H1 (cell line): ENCODE results near the gene NHS. TPM values are rescaled to one million over a fixed set of nuclear protein-coding genes. Genes with fewer than 3 reads are reported as not detected.
A peak's percentile ranks its signal among the peaks of the same experiment; 100 is the strongest.

Source experiments
- ATF3 ChIP-seq: IDR thresholded peaks from 2 replicates; pipeline ENCODE4 v1.6.1; 2011; ENCODE audit warnings: low read depth, mild to moderate bottlenecking, low read length; ENCODE audit not compliant: insufficient read depth
- CREB1 ChIP-seq: IDR thresholded peaks from 2 replicates; pipeline ENCODE4 v1.6.1; 2012; ENCODE audit warnings: inconsistent platforms
- MAFK ChIP-seq: IDR thresholded peaks from 2 replicates; pipeline ENCODE4 v1.6.1; 2012; ENCODE audit warnings: low read depth, mild to moderate bottlenecking, improper control_type of control experiment, low read length
- RAD21 ChIP-seq, 2 experiments: IDR thresholded peaks in 1 of 2; conservative IDR thresholded peaks in 1 of 2; 2 replicates each; pipeline ENCODE4 v1.6.1; 2011; ENCODE audit warnings: low read depth in 2 of 2, low read length in 2 of 2, improper control_type of control experiment in 1 of 2, inconsistent platforms in 1 of 2, mild to moderate bottlenecking in 1 of 2, moderate library complexity in 1 of 2
- SIN3A ChIP-seq, 2 experiments: IDR thresholded peaks in 1 of 2; conservative IDR thresholded peaks in 1 of 2; 2 replicates each; pipeline ENCODE4 v1.6.1; 2011 to 2012; ENCODE audit warnings: low read length in 2 of 2, improper control_type of control experiment in 1 of 2, low read depth in 1 of 2, mild to moderate bottlenecking in 1 of 2
- polyA plus RNA-seq, 7 experiments: library from polyadenylated mRNA; depleted of rRNA in 3 of 7; stranded (reverse) in 5 of 7; unstranded in 2 of 7; fragments of >200 nt in 5 of 7; fragments of 200-250 nt in 2 of 7; gene quantifications; 1 replicate in 5 of 7; 2 replicates in 1 of 7; 4 replicates in 1 of 7; pipeline versions ENCODE4 v1.2.1 to v1.2.3, GENCODE V29; 2011 to 2013; ENCODE audit warnings: missing spikeins in 2 of 7, mixed read lengths in 2 of 7
- total RNA-seq: library from RNA; stranded (reverse); fragmentation: NEBNext Ultra II Directional; extraction: Animal tissue kit (Norgen Biotek cat#: 25700); gene quantifications from 2 replicates; pipeline ENCODE4 v1.2.1, GENCODE V29; 2021
- TF ChIP-seq, protein P1 (sequence below): fragments of 300-600 bp; sonication (generic); IDR thresholded peaks from 2 replicates; pipeline ENCODE4 v1.7.1; 2012; ENCODE audit warnings: low read length, moderate library complexity, mild to moderate bottlenecking, inconsistent platforms; ENCODE audit not compliant: insufficient replicate concordance
- TF ChIP-seq, protein P2 (sequence below): IDR thresholded peaks from 2 replicates; pipeline ENCODE4 v1.6.1; 2011; ENCODE audit warnings: low read length, improper control_type of control experiment
- TF ChIP-seq, protein P3 (sequence below): IDR thresholded peaks from 2 replicates; pipeline ENCODE4 v1.6.1; 2012; ENCODE audit warnings: inconsistent platforms

NHS gene
- total and polyA plus RNA-seq, 2 of the 8 experiments (the other 6 are each of a cell fraction or from before 2014, with no cell fraction given): 2.2 to 6.7 TPM

DNA sequence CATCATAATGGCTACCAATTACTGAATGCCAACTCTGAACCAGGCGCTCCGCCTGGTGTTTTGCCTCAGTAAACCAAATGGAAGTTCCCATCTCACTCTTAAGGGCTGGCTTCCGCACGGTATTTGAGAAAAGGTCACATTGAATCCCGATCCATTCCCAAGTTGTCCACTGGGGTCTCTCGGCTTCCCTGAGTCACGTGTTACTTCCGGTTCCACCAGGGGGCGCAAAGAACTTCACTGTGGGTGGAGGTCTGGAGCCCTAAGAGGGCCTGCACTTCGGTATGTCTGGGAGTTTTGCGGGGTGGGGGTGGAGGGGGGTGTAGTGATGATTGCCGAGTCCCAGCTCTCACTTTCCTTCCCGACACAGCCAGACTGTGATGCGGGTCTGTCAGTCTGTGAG lies 13.4 kb upstream of the NHS start (continued):
- TF ChIP-seq, protein P1, sequence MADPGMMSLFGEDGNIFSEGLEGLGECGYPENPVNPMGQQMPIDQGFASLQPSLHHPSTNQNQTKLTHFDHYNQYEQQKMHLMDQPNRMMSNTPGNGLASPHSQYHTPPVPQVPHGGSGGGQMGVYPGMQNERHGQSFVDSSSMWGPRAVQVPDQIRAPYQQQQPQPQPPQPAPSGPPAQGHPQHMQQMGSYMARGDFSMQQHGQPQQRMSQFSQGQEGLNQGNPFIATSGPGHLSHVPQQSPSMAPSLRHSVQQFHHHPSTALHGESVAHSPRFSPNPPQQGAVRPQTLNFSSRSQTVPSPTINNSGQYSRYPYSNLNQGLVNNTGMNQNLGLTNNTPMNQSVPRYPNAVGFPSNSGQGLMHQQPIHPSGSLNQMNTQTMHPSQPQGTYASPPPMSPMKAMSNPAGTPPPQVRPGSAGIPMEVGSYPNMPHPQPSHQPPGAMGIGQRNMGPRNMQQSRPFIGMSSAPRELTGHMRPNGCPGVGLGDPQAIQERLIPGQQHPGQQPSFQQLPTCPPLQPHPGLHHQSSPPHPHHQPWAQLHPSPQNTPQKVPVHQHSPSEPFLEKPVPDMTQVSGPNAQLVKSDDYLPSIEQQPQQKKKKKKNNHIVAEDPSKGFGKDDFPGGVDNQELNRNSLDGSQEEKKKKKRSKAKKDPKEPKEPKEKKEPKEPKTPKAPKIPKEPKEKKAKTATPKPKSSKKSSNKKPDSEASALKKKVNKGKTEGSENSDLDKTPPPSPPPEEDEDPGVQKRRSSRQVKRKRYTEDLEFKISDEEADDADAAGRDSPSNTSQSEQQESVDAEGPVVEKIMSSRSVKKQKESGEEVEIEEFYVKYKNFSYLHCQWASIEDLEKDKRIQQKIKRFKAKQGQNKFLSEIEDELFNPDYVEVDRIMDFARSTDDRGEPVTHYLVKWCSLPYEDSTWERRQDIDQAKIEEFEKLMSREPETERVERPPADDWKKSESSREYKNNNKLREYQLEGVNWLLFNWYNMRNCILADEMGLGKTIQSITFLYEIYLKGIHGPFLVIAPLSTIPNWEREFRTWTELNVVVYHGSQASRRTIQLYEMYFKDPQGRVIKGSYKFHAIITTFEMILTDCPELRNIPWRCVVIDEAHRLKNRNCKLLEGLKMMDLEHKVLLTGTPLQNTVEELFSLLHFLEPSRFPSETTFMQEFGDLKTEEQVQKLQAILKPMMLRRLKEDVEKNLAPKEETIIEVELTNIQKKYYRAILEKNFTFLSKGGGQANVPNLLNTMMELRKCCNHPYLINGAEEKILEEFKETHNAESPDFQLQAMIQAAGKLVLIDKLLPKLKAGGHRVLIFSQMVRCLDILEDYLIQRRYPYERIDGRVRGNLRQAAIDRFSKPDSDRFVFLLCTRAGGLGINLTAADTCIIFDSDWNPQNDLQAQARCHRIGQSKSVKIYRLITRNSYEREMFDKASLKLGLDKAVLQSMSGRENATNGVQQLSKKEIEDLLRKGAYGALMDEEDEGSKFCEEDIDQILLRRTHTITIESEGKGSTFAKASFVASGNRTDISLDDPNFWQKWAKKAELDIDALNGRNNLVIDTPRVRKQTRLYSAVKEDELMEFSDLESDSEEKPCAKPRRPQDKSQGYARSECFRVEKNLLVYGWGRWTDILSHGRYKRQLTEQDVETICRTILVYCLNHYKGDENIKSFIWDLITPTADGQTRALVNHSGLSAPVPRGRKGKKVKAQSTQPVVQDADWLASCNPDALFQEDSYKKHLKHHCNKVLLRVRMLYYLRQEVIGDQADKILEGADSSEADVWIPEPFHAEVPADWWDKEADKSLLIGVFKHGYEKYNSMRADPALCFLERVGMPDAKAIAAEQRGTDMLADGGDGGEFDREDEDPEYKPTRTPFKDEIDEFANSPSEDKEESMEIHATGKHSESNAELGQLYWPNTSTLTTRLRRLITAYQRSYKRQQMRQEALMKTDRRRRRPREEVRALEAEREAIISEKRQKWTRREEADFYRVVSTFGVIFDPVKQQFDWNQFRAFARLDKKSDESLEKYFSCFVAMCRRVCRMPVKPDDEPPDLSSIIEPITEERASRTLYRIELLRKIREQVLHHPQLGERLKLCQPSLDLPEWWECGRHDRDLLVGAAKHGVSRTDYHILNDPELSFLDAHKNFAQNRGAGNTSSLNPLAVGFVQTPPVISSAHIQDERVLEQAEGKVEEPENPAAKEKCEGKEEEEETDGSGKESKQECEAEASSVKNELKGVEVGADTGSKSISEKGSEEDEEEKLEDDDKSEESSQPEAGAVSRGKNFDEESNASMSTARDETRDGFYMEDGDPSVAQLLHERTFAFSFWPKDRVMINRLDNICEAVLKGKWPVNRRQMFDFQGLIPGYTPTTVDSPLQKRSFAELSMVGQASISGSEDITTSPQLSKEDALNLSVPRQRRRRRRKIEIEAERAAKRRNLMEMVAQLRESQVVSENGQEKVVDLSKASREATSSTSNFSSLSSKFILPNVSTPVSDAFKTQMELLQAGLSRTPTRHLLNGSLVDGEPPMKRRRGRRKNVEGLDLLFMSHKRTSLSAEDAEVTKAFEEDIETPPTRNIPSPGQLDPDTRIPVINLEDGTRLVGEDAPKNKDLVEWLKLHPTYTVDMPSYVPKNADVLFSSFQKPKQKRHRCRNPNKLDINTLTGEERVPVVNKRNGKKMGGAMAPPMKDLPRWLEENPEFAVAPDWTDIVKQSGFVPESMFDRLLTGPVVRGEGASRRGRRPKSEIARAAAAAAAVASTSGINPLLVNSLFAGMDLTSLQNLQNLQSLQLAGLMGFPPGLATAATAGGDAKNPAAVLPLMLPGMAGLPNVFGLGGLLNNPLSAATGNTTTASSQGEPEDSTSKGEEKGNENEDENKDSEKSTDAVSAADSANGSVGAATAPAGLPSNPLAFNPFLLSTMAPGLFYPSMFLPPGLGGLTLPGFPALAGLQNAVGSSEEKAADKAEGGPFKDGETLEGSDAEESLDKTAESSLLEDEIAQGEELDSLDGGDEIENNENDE: no peak
- TF ChIP-seq, protein P2, sequence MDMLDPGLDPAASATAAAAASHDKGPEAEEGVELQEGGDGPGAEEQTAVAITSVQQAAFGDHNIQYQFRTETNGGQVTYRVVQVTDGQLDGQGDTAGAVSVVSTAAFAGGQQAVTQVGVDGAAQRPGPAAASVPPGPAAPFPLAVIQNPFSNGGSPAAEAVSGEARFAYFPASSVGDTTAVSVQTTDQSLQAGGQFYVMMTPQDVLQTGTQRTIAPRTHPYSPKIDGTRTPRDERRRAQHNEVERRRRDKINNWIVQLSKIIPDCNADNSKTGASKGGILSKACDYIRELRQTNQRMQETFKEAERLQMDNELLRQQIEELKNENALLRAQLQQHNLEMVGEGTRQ: peak; percentile 60; the same call in 1 of the 2 replicates
- TF ChIP-seq, protein P3, sequence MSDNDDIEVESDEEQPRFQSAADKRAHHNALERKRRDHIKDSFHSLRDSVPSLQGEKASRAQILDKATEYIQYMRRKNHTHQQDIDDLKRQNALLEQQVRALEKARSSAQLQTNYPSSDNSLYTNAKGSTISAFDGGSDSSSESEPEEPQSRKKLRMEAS: peak; percentile 48
- TF ChIP-seq ATF3 (peak; percentile 81), CREB1 (no peak), SIN3A (conservative IDR thresholded peaks at IDR 0.05 in 1 of 2, IDR thresholded peaks at IDR 0.05 in 1 of 2; ENCODE audit: low read depth in 1 of 2, low read length in 2 of 2) (no peak), RAD21 (IDR thresholded peaks at IDR 0.05 in 1 of 2, conservative IDR thresholded peaks at IDR 0.05 in 1 of 2; ENCODE audit: low read depth in 2 of 2, low read length in 2 of 2) (peak; percentile 50 to 72), MAFK (no peak)
